CD4-positive, alpha-beta T cell (primary cell): ENCODE data around the gene ACR. TPM values are rescaled to one million over a fixed set of nuclear protein-coding genes. Genes with fewer than 3 reads are reported as not detected.
A peak's percentile ranks its signal among the peaks of the same experiment; 100 is the strongest.

Experiments
- ATAC-seq: fragments of 200-7000 bp; cut with Tn5 transposase; one replicate; pipeline ENCODE4 v1.10.0; 2022; ENCODE audit warnings: mild to moderate bottlenecking; ENCODE audit not compliant: poor library complexity
- CTCF ChIA-PET: fragments of 350-600 bp; sonication (Branson Sonifier 250); formaldehyde crosslinking; loops from one replicate; lab custom pipeline; 2021; ENCODE audit warnings: antibody characterized with exemption, inconsistent platforms; lab: Charles Lee
- POLR2A ChIA-PET: fragments of 350-600 bp; sonication (Branson Sonifier 250); formaldehyde crosslinking; loops from one replicate; lab custom pipeline; 2021; ENCODE audit warnings: antibody characterized with exemption, inconsistent platforms; lab: Charles Lee
- DNase-seq, 14 experiments: peaks; one replicate each; pipeline ENCODE4 v3.0.0-alpha.2; 2013 to 2020; ENCODE audit warnings: mixed read lengths in 2 of 14
- H3K27ac ChIP-seq, 2 donors: one replicate each; pipeline versions ENCODE4 v1.5.1 to v1.7.0; 2013; ENCODE audit warnings: low read length in 2 of 2, low read depth in 1 of 2, mild to moderate bottlenecking in 1 of 2
- H3K27me3 ChIP-seq, 2 experiments: 1 replicate in 1 of 2; 2 replicates in 1 of 2; pipeline versions ENCODE4 v1.6.1 to v1.7.0; 2013; ENCODE audit warnings: low read length in 2 of 2, control low read depth in 1 of 2, mild to moderate bottlenecking in 1 of 2, moderate library complexity in 1 of 2; ENCODE audit not compliant: insufficient read depth in 2 of 2, control insufficient read depth in 1 of 2
- H3K36me3 ChIP-seq: one replicate; pipeline ENCODE4 v1.6.1; 2013; ENCODE audit warnings: low read length, control low read depth; ENCODE audit not compliant: insufficient read depth
- H3K4me1 ChIP-seq: one replicate; pipeline ENCODE4 v1.6.1; 2013; ENCODE audit warnings: low read length, control low read depth; ENCODE audit not compliant: insufficient read depth
- H3K4me3 ChIP-seq: one replicate; pipeline ENCODE4 v1.5.1; 2013; ENCODE audit warnings: mild to moderate bottlenecking, low read length, moderate library complexity
- H3K9me3 ChIP-seq, 2 experiments: 1 replicate in 1 of 2; 2 replicates in 1 of 2; pipeline versions ENCODE4 v1.6.1 to v1.7.0; 2013; ENCODE audit warnings: low read length in 2 of 2, mild to moderate bottlenecking in 2 of 2, control low read depth in 1 of 2, moderate library complexity in 1 of 2; ENCODE audit not compliant: control insufficient read depth in 1 of 2, insufficient read depth in 1 of 2
- H3K27ac Mint-ChIP-seq: one replicate; pipeline ENCODE4 v1.8.0; 2020; ENCODE audit warnings: mixed read lengths
- H3K27me3 Mint-ChIP-seq: one replicate; pipeline ENCODE4 v1.8.0; 2021; ENCODE audit warnings: mixed read lengths
- H3K36me3 Mint-ChIP-seq: one replicate; pipeline ENCODE4 v1.8.0; 2021; ENCODE audit warnings: low read depth, mixed read lengths
- H3K4me1 Mint-ChIP-seq: one replicate; pipeline ENCODE4 v1.8.0; 2021; ENCODE audit warnings: low read depth, mixed read lengths
- H3K4me3 Mint-ChIP-seq: one replicate; pipeline ENCODE4 v1.8.0; 2020; ENCODE audit warnings: mild to moderate bottlenecking, mixed read lengths
- H3K9me3 Mint-ChIP-seq: one replicate; pipeline ENCODE4 v1.8.0; 2020; ENCODE audit warnings: mixed read lengths
- intact Hi-C, 2 experiments: fragments of 100-400 bp; cut with DNase I in 1 of 2; cut with micrococcal nuclease in 1 of 2; formaldehyde crosslinking; loops; one replicate each; pipeline versions ENCODE4 v1.15.1 to v1.9.0; 2023 to 2025; cut with DNase I, micrococcal nuclease
- total RNA-seq, 174 experiments: library from RNA in 2 of 174; stranded (reverse) in 2 of 174; gene quantifications; one replicate each; pipeline ENCODE4 v1.2.3 and lab custom pipeline; 2021 to 2026
- TF ChIP-seq, protein P1 (sequence below): fragments of 200-600 bp; IDR thresholded peaks from one replicate; pipeline ENCODE4 v1.8.0; 2022; ENCODE audit warnings: antibody characterized with exemption, mild to moderate bottlenecking

Gene ACR
- total RNA-seq, 2 experiments from 2014 or later, result not detected

DNA sequence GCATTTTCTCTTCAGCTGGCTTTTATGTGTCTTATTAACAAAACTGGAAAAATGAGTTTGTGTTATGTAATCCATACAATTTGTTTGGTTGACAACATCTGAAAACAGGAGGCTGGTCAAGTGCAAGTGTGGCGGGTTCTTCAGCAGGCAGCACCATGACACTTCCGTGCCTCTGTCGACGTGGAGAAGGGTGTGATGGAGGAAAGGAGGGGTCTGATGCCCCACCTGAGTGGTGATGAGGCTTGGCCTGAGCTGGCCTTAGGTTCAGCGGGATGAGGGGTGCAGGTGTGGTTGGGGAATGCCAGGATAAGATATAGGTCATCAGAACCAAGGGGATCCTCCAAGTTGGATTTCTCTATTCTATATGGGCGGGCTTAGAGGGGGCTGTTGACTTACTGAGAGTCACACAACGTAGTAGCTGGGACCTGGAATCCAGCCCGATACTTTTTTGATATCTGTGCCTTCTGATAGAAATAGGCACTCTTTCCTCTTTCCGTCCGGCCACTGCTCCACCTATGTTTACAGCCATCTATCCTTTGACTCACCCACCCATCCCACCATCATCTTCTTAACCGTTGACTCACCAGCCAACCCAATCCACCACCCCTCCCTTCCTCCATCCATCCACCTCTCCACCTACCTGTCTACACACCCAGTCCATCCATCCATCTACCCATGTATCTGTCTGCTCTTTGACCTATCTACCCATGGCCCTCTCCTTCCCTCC is 36.4 kb upstream of the ACR start:
- ATAC-seq, result no peak
- no peak for DNase-seq
- Histone ChIP-seq H3K27ac (no peak overlapping the region), H3K27me3 (no peaks in the 10 kb centered on the region), H3K9me3 (peaks cover 0 to 3% of the 10 kb centered on the region in 2 experiments), H3K4me1 (peaks cover 9% of the 10 kb centered on the region), H3K36me3 (no peaks in the 10 kb centered on the region), H3K4me3 (no peak overlapping the region)
- TF ChIP-seq, protein P1, sequence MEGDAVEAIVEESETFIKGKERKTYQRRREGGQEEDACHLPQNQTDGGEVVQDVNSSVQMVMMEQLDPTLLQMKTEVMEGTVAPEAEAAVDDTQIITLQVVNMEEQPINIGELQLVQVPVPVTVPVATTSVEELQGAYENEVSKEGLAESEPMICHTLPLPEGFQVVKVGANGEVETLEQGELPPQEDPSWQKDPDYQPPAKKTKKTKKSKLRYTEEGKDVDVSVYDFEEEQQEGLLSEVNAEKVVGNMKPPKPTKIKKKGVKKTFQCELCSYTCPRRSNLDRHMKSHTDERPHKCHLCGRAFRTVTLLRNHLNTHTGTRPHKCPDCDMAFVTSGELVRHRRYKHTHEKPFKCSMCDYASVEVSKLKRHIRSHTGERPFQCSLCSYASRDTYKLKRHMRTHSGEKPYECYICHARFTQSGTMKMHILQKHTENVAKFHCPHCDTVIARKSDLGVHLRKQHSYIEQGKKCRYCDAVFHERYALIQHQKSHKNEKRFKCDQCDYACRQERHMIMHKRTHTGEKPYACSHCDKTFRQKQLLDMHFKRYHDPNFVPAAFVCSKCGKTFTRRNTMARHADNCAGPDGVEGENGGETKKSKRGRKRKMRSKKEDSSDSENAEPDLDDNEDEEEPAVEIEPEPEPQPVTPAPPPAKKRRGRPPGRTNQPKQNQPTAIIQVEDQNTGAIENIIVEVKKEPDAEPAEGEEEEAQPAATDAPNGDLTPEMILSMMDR, result no peak
- H3K9me3 Mint-ChIP-seq, result no peaks in the 10 kb centered on the region
- no peak overlapping the region for H3K4me3 Mint-ChIP-seq
- H3K27me3 Mint-ChIP-seq, result no peaks in the 10 kb centered on the region
- intact Hi-C loops, result no loop called here
- POLR2A ChIA-PET, result interaction anchor here (1.0 kb wide), 1 partner anchor 55 kb away, joined by 3 read pairs; no protein-coding TSS in a partner anchor
- no peaks in the 10 kb centered on the region for H3K36me3 Mint-ChIP-seq
- H3K27ac Mint-ChIP-seq, result no peak overlapping the region
- CTCF ChIA-PET, result no interaction called here
- H3K4me1 Mint-ChIP-seq, result peaks cover 14% of the 10 kb centered on the region

DNA sequence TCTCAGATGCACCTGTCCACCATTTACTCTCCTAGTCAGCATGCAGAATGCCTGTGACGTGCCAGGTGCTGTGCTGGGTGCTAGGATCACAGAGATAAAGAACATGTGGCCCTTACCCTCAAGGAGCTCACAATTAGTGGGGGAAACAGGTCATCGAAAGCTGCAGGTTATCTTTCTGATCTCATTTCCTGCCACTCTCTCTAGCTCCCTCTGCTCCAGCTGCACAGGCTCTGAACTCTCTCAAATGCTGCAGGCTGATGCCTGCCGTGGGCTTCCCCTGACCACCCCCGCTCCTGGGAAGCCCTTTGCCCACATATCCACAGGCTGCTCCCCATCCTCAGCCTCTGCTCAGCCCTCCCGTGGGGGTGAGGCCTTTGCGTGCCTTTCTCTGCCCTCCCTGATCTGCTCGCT is 35.7 kb upstream of the ACR start:
- ChIA-PET CTCF (no interaction called here), POLR2A (interaction anchor here (1.0 kb wide), 1 partner anchor 55 kb away, joined by 3 read pairs; no protein-coding TSS in a partner anchor)
- H3K27me3 Mint-ChIP-seq, result no peaks in the 10 kb centered on the region
- H3K4me1 Mint-ChIP-seq, result peaks cover 14% of the 10 kb centered on the region
- intact Hi-C loops, result no loop called here
- Histone ChIP-seq H3K9me3 (peaks cover 0 to 3% of the 10 kb centered on the region in 2 experiments), H3K27me3 (no peaks in the 10 kb centered on the region), H3K4me1 (peaks cover 9% of the 10 kb centered on the region), H3K36me3 (no peaks in the 10 kb centered on the region), H3K4me3 (no peak overlapping the region), H3K27ac (no peak overlapping the region)
- H3K27ac Mint-ChIP-seq, result no peak overlapping the region
- no peaks in the 10 kb centered on the region for H3K36me3 Mint-ChIP-seq
- no peak overlapping the region for H3K4me3 Mint-ChIP-seq
- ATAC-seq, result peak; percentile 26
- peak in 1 of 14 experiments; percentile 6 for DNase-seq
- TF ChIP-seq, protein P1, result no peak
- H3K9me3 Mint-ChIP-seq, result no peaks in the 10 kb centered on the region

DNA sequence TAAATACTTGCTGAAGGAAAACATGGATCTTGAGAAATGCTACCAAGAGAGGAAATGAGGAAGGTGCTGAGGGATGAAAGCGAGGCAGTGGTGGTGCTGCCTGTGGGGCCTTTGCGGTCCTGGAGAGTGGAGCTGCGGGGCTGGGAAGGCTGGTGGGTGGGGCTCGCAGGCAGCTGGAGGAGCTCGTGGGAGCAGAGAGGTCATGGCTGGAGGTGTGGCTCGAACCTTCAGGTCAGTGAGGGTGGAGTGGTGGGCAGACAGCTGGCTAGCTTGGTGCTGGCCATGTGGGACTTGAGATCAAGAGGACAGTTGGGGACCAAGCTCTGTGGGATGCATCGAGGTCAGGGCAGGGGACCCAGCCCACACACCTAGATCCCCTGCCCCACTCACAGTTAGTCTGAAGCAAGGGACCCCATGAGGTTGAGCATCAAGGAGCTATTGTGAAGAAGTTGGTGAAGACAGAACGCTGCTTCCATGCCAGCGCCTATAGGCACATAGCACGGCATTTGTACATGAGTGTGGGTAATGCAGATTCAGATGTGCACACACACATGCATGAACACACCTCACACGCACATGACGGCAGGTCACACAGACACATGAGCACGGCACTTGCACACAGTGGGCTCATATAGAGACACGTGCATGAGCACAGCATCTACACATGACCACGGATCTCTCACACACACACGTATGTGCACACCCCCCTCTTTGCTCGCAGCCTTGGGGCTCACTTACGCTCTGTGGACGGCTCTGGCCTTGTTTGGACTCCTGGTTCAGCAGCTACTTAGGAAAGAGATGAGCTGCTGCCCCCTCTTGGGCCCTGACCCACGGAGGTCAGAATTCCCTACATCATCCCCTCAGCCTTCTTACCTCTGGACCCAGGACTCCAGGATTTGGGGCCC is 34.9 kb upstream of the ACR start:
- ChIA-PET POLR2A (interaction anchor here (1.0 kb wide), 1 partner anchor 54 kb away, joined by 3 read pairs; no protein-coding TSS in a partner anchor), CTCF (no interaction called here)
- H3K4me3 ChIP-seq, result no peak overlapping the region
- no peak for DNase-seq
- ATAC-seq, result no peak
- H3K27ac Mint-ChIP-seq, result no peak overlapping the region
- H3K36me3 ChIP-seq, result no peaks in the 10 kb centered on the region
- H3K27ac ChIP-seq, result no peak overlapping the region
- intact Hi-C loops, result no loop called here
- H3K9me3 Mint-ChIP-seq, result no peaks in the 10 kb centered on the region
- H3K4me1 ChIP-seq, result peaks cover 9% of the 10 kb centered on the region
- H3K36me3 Mint-ChIP-seq, result no peaks in the 10 kb centered on the region
- peaks cover 14% of the 10 kb centered on the region for H3K4me1 Mint-ChIP-seq
- TF ChIP-seq, protein P1, result no peak
- H3K27me3 Mint-ChIP-seq, result no peaks in the 10 kb centered on the region
- H3K27me3 ChIP-seq, result no peaks in the 10 kb centered on the region
- H3K9me3 ChIP-seq, result peaks cover 0 to 3% of the 10 kb centered on the region in 2 experiments
- H3K4me3 Mint-ChIP-seq, result no peak overlapping the region
